ENCODE measurements around the gene FOXF1. TPM values are rescaled to one million over a fixed set of nuclear protein-coding genes. Genes with fewer than 3 reads are reported as not detected.

Gene FOXF1
- total RNA-seq, 2 experiments from 2014 or later, result not detected

- no peak for DNase-seq
- no peak overlapping the region for H3K27ac Mint-ChIP-seq
- H3K4me3 Mint-ChIP-seq, result no peak overlapping the region
- ChIA-PET POLR2A (no interaction called here), CTCF (no interaction called here)
- no peaks in the 10 kb centered on the region for H3K9me3 Mint-ChIP-seq
- H3K36me3 Mint-ChIP-seq (ENCODE audit: low read depth), result no peaks in the 10 kb centered on the region
- H3K4me1 Mint-ChIP-seq, result no peaks in the 10 kb centered on the region
- no peaks in the 10 kb centered on the region for H3K27me3 Mint-ChIP-seq
Observed at GRCh38 chr16:86531641-86532525, 21.6 kb downstream of the FOXF1 start.

GRCh38 chr16:86532526-86532815, 22.1 kb downstream of the FOXF1 start:
- H3K27me3 Mint-ChIP-seq, result no peaks in the 10 kb centered on the region
- H3K4me1 Mint-ChIP-seq, result no peaks in the 10 kb centered on the region
- H3K9me3 Mint-ChIP-seq, result no peaks in the 10 kb centered on the region
- no peak overlapping the region for H3K4me3 Mint-ChIP-seq
- no peak overlapping the region for H3K27ac Mint-ChIP-seq
- POLR2A ChIA-PET, result interaction anchor here (1.2 kb wide), 1 partner anchor 12 kb away, joined by 3 read pairs; no protein-coding TSS in a partner anchor
- no peak for DNase-seq
- H3K36me3 Mint-ChIP-seq (ENCODE audit: low read depth), result no peaks in the 10 kb centered on the region
- CTCF ChIA-PET, result no interaction called here

- ChIA-PET POLR2A (interaction anchor here (1.2 kb wide), 1 partner anchor 12 kb away, joined by 3 read pairs; no protein-coding TSS in a partner anchor), CTCF (no interaction called here)
- Mint-ChIP-seq H3K27me3 (no peaks in the 10 kb centered on the region), H3K9me3 (no peaks in the 10 kb centered on the region), H3K36me3 (ENCODE audit: low read depth) (no peaks in the 10 kb centered on the region), H3K4me1 (no peaks in the 10 kb centered on the region), H3K27ac (no peak overlapping the region), H3K4me3 (no peak overlapping the region)
- no peak for DNase-seq
Observed at GRCh38 chr16:86533076-86533475, 22.7 kb downstream of the FOXF1 start.

- no peak for DNase-seq
- Mint-ChIP-seq H3K27me3 (no peaks in the 10 kb centered on the region), H3K9me3 (no peaks in the 10 kb centered on the region), H3K36me3 (ENCODE audit: low read depth) (no peaks in the 10 kb centered on the region), H3K4me1 (no peaks in the 10 kb centered on the region), H3K4me3 (no peak overlapping the region), H3K27ac (no peak overlapping the region)
- CTCF ChIA-PET, result no interaction called here
- POLR2A ChIA-PET, result interaction anchor here (1.2 kb wide), 1 partner anchor 13 kb away, joined by 3 read pairs; no protein-coding TSS in a partner anchor
Observed at GRCh38 chr16:86533767-86534351, 23.5 kb downstream of the FOXF1 start.

- Mint-ChIP-seq H3K9me3 (no peaks in the 10 kb centered on the region), H3K36me3 (ENCODE audit: low read depth) (peaks cover 7% of the 10 kb centered on the region), H3K27ac (no peak overlapping the region), H3K4me3 (no peak overlapping the region), H3K27me3 (no peaks in the 10 kb centered on the region), H3K4me1 (no peaks in the 10 kb centered on the region)
- POLR2A ChIA-PET, result no interaction called here
- CTCF ChIA-PET, result no interaction called here
- DNase-seq, result no peak
Observed at GRCh38 chr16:86534779-86535615, 24.7 kb downstream of the FOXF1 start.

- Mint-ChIP-seq H3K27ac (no peak overlapping the region), H3K4me1 (no peaks in the 10 kb centered on the region), H3K27me3 (no peaks in the 10 kb centered on the region), H3K36me3 (ENCODE audit: low read depth) (peaks cover 15% of the 10 kb centered on the region), H3K9me3 (no peaks in the 10 kb centered on the region), H3K4me3 (no peak overlapping the region)
- POLR2A ChIA-PET, result no interaction called here
- no peak for DNase-seq
- CTCF ChIA-PET, result no interaction called here
Observed at GRCh38 chr16:86536621-86537020, 26.3 kb downstream of the FOXF1 start.

- Mint-ChIP-seq H3K9me3 (no peaks in the 10 kb centered on the region), H3K36me3 (ENCODE audit: low read depth) (peaks cover 15% of the 10 kb centered on the region), H3K27me3 (no peaks in the 10 kb centered on the region), H3K4me1 (no peaks in the 10 kb centered on the region), H3K4me3 (no peak overlapping the region), H3K27ac (no peak overlapping the region)
- POLR2A ChIA-PET, result no interaction called here
- no peak for DNase-seq
- CTCF ChIA-PET, result no interaction called here
Observed at GRCh38 chr16:86537486-86537885, 27.2 kb downstream of the FOXF1 start.

- CTCF ChIA-PET, result no interaction called here
- POLR2A ChIA-PET, result no interaction called here
- no peaks in the 10 kb centered on the region for H3K27me3 Mint-ChIP-seq
- no peak overlapping the region for H3K4me3 Mint-ChIP-seq
- peaks cover 15% of the 10 kb centered on the region for H3K36me3 Mint-ChIP-seq (ENCODE audit: low read depth)
- no peaks in the 10 kb centered on the region for H3K4me1 Mint-ChIP-seq
- no peak for DNase-seq
- no peaks in the 10 kb centered on the region for H3K9me3 Mint-ChIP-seq
- H3K27ac Mint-ChIP-seq, result no peak overlapping the region
Observed at GRCh38 chr16:86538196-86538780, 28.0 kb downstream of the FOXF1 start.

GRCh38 chr16:86540894-86541293, 30.6 kb downstream of the FOXF1 start:
- ChIA-PET POLR2A (no interaction called here), CTCF (no interaction called here)
- no peaks in the 10 kb centered on the region for H3K27me3 Mint-ChIP-seq
- H3K4me1 Mint-ChIP-seq, result no peaks in the 10 kb centered on the region
- no peak overlapping the region for H3K4me3 Mint-ChIP-seq
- DNase-seq, result no peak
- H3K9me3 Mint-ChIP-seq, result no peaks in the 10 kb centered on the region
- no peak overlapping the region for H3K27ac Mint-ChIP-seq
- peaks cover 30% of the 10 kb centered on the region for H3K36me3 Mint-ChIP-seq (ENCODE audit: low read depth)

GRCh38 chr16:86541560-86541959, 31.2 kb downstream of the FOXF1 start:
- H3K4me3 Mint-ChIP-seq, result no peak overlapping the region
- H3K4me1 Mint-ChIP-seq, result no peaks in the 10 kb centered on the region
- ChIA-PET POLR2A (no interaction called here), CTCF (no interaction called here)
- no peak overlapping the region for H3K27ac Mint-ChIP-seq
- no peaks in the 10 kb centered on the region for H3K9me3 Mint-ChIP-seq
- DNase-seq, result no peak
- H3K27me3 Mint-ChIP-seq, result no peaks in the 10 kb centered on the region
- peaks cover 32% of the 10 kb centered on the region for H3K36me3 Mint-ChIP-seq (ENCODE audit: low read depth)

GRCh38 chr16:86542756-86543750, 32.7 kb downstream of the FOXF1 start:
- POLR2A ChIA-PET, result no interaction called here
- CTCF ChIA-PET, result no interaction called here
- peaks cover 39% of the 10 kb centered on the region for H3K36me3 Mint-ChIP-seq (ENCODE audit: low read depth)
- no peak for DNase-seq
- no peaks in the 10 kb centered on the region for H3K9me3 Mint-ChIP-seq
- H3K4me1 Mint-ChIP-seq, result no peaks in the 10 kb centered on the region
- no peak overlapping the region for H3K4me3 Mint-ChIP-seq
- H3K27me3 Mint-ChIP-seq, result no peaks in the 10 kb centered on the region
- H3K27ac Mint-ChIP-seq, result no peak overlapping the region

GRCh38 chr16:86545481-86545880, 35.2 kb downstream of the FOXF1 start:
- Mint-ChIP-seq H3K27me3 (no peaks in the 10 kb centered on the region), H3K36me3 (ENCODE audit: low read depth) (peaks cover 35% of the 10 kb centered on the region), H3K4me1 (peaks cover 10% of the 10 kb centered on the region), H3K4me3 (no peak overlapping the region), H3K27ac (no peak overlapping the region), H3K9me3 (no peaks in the 10 kb centered on the region)
- no peak for DNase-seq
- CTCF ChIA-PET, result no interaction called here
- POLR2A ChIA-PET, result no interaction called here
